Measurements from ENCODE around the gene COPS9.
A peak's percentile ranks its signal among the peaks of the same experiment; 100 is the strongest.

COPS9 gene

DNA sequence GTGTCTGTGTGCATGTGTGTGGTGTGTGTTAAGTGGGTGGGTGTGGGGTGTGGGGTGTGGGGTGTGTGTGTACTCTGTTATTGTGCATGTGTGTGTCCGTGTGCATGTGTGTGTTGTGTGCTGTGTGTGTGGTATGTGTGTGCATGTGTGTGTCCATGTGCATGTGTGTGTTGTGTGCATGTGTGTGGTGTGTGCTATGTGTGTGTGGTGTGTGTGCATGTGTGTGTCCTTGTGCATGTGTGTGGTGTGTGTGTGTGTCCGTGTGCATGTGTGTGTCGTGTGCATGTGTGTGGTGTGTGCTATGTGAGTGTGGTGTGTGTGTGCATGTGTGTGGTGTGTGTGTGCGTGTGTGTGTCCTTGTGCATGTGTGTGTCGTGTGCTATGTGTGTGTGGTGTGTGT is 11.3 kb upstream of the COPS9 start:
- no peak for DNase-seq

DNA sequence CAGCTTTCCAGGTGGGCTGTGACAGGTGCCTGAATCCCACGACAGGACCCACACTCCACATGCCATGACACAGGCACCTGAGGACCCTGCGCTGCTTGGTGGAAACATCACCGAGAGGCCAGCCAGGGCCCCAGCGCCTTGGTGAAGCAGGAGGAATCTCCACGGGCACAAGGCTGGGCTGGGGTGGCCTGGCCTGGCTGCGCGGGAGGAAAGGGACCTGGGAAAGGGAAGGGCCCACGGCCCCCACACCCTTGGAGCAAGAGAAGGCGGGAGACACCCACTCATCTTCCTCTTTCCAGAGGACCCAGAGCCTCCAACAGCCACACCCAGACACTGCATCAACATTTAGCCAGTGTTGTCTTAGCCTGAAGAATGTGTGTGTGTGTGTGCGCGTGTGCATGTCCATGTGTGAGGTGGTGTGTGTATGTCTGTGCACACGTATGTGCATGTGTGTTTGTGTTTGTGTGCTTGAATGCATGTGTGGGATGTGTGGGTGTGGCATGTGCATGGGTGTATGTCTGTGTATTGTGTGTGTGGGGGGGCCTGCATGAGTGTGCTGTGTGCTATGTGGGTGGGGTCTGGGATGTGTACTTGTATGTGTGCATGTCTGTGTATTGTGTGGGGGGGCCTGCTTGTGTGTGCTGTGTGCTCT is 10.6 kb upstream of the COPS9 start:
- DNase-seq, result no peak

GRCh38 chr2:240146141-240146561 is 10.0 kb upstream of the COPS9 start:
- no peak for DNase-seq

GRCh38 chr2:240145461-240145860 is 9.4 kb upstream of the COPS9 start:
- DNase-seq, result no peak

DNA sequence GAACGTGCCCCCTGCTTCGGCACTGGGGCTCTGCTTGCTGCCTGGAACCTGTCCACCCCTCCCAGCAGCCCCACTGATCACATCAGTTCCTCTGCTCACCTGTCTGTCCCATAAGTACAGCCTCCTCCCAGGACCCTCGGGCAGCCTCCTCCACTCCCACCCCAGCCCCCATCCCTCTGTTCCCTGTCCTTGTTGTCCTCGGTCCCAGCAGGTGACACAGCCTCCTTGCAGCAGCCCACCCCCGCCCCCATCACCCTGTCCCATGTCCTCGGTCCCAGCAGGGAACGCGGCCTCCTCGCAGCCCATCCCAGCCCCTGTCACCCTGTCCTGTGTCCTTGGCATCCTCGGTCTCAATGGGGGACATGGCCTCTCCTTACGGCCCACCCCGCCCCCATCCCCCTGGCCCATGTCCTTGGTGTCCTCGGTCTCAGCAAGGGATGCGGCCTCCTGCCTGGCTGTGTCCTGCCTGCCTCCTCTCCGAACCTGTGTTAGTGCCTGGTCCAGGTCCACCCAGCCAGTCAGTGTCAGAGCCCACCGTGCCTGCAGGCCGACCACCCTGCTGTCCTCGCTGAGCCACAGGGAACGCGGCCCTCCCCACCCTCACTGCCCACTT is 8.7 kb upstream of the COPS9 start:
- DNase-seq, result no peak

DNA sequence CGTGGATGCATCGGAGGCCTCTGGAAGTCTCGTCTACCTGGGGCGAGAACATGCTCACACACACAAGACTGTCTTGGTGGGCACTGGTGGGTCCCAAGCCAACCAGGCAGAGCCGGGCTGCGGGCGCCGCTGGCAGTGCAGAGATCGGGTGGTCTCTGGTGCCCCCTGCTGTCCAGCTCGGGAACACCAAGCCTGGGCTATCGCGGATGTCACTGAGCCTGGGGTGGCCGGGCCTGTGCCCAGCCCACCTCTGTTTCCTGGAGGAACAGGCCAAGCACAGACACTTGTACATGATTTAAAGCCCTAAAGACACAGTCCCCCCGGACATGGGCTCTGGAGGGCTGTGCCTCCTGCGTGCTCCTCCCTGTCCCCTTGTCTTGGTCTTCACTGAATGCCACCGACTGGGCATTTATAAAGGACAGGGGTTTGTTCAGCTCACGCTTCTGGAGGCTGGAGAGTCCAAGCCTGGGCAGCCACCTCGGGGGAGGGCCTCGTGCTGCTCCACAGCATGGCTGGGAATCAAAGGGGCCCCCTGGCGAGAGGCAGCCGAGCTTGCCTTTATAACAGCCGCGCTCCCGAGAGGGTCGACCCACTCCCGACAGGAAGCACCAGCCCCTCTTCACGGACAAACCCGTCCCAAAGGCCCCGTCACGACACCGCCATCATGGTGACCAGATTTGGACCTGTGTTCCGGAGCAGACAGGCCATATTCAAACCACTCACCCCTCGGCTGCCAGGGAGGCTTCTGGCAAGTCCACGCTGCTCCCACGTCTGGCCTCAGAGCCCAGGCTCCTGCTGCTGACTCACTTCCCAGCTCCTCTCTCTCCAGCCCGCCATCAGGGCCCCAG is 7.9 kb upstream of the COPS9 start:
- DNase-seq, result peak; percentile 34

DNA sequence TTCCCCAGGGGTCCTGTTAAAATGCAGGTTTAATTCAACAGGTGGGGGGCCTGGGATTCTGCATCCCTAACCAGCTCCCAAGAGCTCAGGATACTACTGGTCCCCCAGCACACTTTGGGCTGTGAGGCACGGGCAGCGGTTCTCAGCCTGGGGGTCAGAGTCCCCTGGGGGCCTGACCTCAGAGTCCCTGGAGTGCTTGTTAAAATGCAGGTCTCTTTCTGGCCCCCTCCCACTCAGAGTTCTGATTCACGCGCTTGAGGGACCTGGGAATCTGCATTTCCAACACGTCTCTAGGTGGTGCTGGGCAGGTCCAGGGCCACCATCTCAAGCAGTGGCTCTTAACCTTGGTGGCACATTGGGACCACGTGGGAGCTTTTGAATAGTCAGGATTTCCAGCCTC is 7.2 kb upstream of the COPS9 start:
- DNase-seq, result no peak

- DNase-seq, result no peak
Observed at GRCh38 chr2:240142859-240143258, 6.8 kb upstream of the COPS9 start.

- no peak for DNase-seq
Observed at GRCh38 chr2:240142256-240142775, 6.2 kb upstream of the COPS9 start.

- DNase-seq, result no peak
Observed at GRCh38 chr2:240141736-240142135, 5.6 kb upstream of the COPS9 start.

DNA sequence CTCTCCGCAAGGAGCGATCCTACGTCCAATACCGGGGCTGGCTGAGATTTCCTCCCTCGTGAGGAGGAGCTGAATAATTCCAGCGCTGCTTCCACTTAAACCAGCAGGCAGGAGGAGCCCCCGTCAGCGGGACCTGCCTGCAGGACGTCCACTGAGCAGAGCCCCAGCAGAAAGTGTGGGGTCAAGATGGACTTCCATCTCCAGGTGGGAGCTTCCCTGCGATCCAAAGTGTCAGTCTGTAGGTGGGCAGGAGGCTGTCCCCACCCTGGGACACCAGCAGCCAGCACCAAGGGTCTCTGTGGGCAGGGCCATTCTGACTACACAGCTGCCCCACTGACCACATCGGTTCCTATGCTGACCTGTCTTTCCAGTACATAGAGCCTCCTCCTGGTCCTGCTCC is 4.8 kb upstream of the COPS9 start:
- no peak for DNase-seq

DNA sequence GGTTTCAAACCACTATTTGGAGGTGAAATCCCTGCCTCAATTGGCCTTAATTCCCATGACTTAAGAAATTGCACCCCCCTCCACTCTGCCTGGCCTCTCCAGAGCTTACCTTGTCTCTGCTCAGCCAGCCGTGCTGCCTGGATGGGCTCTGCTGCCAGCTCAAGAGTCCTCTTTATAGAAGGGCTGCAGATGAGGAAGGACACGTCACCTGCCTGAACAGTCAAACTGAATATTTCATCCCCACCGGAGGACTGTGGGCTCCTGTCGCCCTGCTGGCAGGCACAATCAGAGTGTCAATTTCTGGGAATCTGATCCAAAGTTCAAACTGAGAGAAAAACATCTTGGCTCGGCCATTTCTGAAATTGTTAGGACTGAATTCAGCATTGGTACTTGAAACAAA is 4.4 kb upstream of the COPS9 start, which contains the start of gene OTOS:
Gene OTOS (minus strand): TSS at position 148 of the 400 bp plus-strand sequence. CDS start 332 bp downstream, outside the sequence.
- DNase-seq, result peak; percentile 46

DNA sequence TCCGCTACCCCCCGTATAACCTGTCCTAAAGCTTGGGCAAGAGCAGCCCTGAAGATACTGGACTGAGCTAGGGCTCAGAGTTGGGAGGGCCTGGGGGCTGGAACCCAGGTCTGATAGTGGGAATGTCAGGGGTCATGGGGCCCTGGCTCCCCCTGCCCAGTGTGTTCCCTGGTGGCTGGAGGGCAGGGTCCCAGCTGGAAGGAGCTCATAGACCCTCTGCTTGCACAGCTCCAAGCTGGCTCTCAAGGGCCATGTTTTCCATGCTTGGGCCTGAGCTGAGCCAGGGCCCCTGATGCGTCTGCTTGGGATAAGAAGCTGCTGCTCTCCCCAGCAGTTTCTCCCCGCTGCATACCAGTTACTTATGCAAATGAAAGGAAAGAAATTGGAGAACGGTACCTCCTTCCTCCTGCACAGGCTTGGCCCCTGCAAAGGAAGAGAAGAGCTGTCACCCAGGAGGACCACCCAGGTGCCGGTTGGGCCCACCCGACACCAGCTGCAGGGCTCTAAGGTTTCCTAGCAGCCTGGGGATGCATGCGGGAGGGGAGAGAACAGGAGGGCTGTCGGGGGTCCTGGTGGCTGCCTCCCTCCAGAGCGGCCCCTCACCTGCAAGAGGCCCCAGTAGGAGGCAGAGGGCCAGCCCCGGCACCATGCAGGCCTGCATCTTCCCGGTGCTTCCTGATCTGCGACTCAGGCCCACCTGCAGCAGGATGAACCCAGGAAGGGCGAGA is 3.7 kb upstream of the COPS9 start:
- no peak for DNase-seq

GRCh38 chr2:240139011-240139441 is 2.9 kb upstream of the COPS9 start:
- no peak for DNase-seq

DNA sequence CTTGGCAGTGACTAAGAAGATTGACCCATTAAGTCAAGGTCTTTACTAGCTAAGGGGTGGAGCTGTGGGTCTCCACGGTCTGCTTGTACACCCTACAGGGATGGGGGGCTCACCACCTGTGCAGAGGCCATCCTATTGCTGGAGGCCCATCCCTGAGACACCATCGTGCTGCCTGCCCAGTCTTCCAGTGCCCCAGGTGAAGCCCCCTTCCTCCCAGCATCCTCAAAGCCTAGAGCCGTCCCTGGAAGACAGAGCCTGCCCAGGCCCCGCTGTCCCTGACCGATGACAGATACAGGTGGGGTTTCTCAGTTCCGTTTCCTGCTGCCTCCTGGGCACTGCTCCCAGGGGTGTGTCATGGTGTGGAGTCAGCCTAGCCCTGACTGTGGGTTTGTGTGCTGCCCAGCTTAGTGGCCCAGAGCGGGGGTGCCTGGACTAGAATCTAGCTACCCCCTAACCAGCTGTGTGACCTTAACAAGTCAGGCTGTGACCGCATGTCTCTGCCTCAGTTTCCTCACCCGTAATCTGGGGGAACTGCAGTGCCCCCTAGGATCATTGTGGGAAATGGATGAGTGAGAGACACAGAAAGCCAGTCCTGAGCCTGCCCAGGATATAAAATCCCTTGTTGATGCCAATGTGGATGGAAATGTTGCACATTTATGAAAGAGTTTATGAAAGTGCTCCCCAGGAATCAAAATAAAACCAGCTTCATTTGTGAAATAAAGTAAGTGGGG is 2.3 kb upstream of the COPS9 start:
- DNase-seq, result no peak

GRCh38 chr2:240137596-240138253 is 1.6 kb upstream of the COPS9 start:
- DNase-seq, result no peak

- DNase-seq, result no peak
Observed at GRCh38 chr2:240136671-240137292, 677 bp upstream of the COPS9 start.

DNA sequence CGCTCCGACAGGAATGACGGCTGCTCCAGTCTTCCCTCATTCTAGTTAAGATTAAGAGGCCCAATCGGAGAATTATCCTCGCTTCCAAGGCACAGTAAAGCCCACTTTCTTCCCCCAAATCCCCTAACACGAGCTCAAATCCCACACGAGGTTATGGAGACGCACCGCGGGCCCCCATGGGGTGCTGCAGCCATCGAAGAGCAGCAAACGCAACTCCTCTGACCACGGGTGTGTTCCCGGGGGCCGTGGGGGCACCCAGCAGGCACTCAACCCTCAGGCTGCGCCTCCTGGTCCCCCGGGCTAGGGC is 446 bp downstream of the COPS9 start:
- DNase-seq, result no peak

- no peak for DNase-seq
Observed at GRCh38 chr2:240134956-240135520, 1.1 kb downstream of the COPS9 start.

DNA sequence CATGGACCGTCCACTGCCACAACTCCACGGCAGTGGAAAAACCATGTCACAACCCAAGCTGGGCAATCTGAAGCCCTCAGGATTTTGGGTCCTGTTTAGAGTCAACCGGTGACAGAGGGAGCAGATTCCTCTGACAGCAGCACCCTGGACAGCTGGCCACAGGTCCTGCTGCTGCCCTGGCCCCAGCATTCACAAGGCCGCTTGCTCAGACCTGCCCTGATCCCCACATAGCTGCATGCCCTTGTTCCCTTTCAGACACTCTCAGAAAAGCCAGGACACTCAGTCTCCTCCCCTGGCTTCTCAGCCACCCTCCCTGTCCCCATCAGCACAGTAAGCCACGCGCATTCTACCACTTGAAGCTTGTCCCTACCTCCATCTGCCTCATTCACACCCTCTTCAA is 1.6 kb downstream of the COPS9 start:
- no peak for DNase-seq

GRCh38 chr2:240133401-240133800 is 2.7 kb downstream of the COPS9 start:
- no peak for DNase-seq

Measured in NCI-H1092 treated with DMSO at 0.1 percent for 48 hours (cell line).